ENCODE data around the gene OTOG.

Gene OTOG

GRCh38 chr11:17588166-17588565 lies 41.1 kb downstream of the OTOG start:
- DNase-seq (ENCODE audit: low spot score), result no peak

GRCh38 chr11:17588721-17589120 lies 41.7 kb downstream of the OTOG start:
- no peak for DNase-seq (ENCODE audit: low spot score)

- no peak for DNase-seq (ENCODE audit: low spot score)
Measured at GRCh38 chr11:17590463-17590862, 43.4 kb downstream of the OTOG start.

- DNase-seq (ENCODE audit: low spot score), result no peak
Measured at GRCh38 chr11:17591293-17591692, 44.2 kb downstream of the OTOG start.

- no peak for DNase-seq (ENCODE audit: low spot score)
Measured at GRCh38 chr11:17593466-17594245, 46.6 kb downstream of the OTOG start.

GRCh38 chr11:17594686-17595192 lies 47.7 kb downstream of the OTOG start:
- DNase-seq (ENCODE audit: low spot score), result no peak

- no peak for DNase-seq (ENCODE audit: low spot score)
Measured at GRCh38 chr11:17595526-17596309, 48.7 kb downstream of the OTOG start.

GRCh38 chr11:17596310-17596669 lies 49.2 kb downstream of the OTOG start:
- no peak for DNase-seq (ENCODE audit: low spot score)

GRCh38 chr11:17596711-17597110 lies 49.7 kb downstream of the OTOG start:
- DNase-seq (ENCODE audit: low spot score), result no peak

- no peak for DNase-seq (ENCODE audit: low spot score)
Measured at GRCh38 chr11:17597770-17598169, 50.7 kb downstream of the OTOG start.

- peak; percentile 39 for DNase-seq (ENCODE audit: low spot score)
Measured at GRCh38 chr11:17598700-17599459, 51.8 kb downstream of the OTOG start.

- no peak for DNase-seq (ENCODE audit: low spot score)
Measured at GRCh38 chr11:17599460-17599925, 52.4 kb downstream of the OTOG start.

- DNase-seq (ENCODE audit: low spot score), result no peak
Measured at GRCh38 chr11:17600316-17601255, 53.5 kb downstream of the OTOG start.

GRCh38 chr11:17601256-17601671 lies 54.2 kb downstream of the OTOG start:
- DNase-seq (ENCODE audit: low spot score), result no peak

- no peak for DNase-seq (ENCODE audit: low spot score)
Measured at GRCh38 chr11:17601676-17602075, 54.6 kb downstream of the OTOG start.

- DNase-seq (ENCODE audit: low spot score), result no peak
Measured at GRCh38 chr11:17602105-17603001, 55.3 kb downstream of the OTOG start.

- DNase-seq (ENCODE audit: low spot score), result no peak
Measured at GRCh38 chr11:17603056-17603825, 56.2 kb downstream of the OTOG start.

GRCh38 chr11:17604201-17604914 lies 57.3 kb downstream of the OTOG start:
- DNase-seq (ENCODE audit: low spot score), result no peak

GRCh38 chr11:17604915-17605233 lies 57.8 kb downstream of the OTOG start:
- DNase-seq (ENCODE audit: low spot score), result no peak

Measured in SW480 (cell line).